Adrenal gland (tissue), 5 donors: ENCODE measurements around the gene LRP1B.

Experiments
- CTCF ChIP-seq, 6 experiments: fragments of 450-650 bp in 4 of 6; fragments of 200-600 bp in 2 of 6; sonication (generic) in 1 of 6; IDR thresholded peaks; 1 replicate in 5 of 6; 2 replicates in 1 of 6; pipeline versions ENCODE4 v1.5.1 to v1.8.0; 2016 to 2021; ENCODE audit warnings: antibody characterized with exemption in 6 of 6, mild to moderate bottlenecking in 2 of 6, moderate library complexity in 1 of 6
- POLR2A ChIP-seq, 2 donors: fragments of 450-650 bp; IDR thresholded peaks; one replicate each; pipeline ENCODE4 v1.6.1; 2017; ENCODE audit warnings: antibody characterized with exemption in 2 of 2, mild to moderate bottlenecking in 2 of 2, moderate library complexity in 1 of 2
- donor health status: DM: no; HTN: no; CAD: no.

- no peak for TF ChIP-seq POLR2A (IDR thresholded peaks at IDR 0.05)
- TF ChIP-seq CTCF (IDR thresholded peaks at IDR 0.05) = no peak
These were observed 1676.1 kb downstream of the LRP1B start for GRCh38 chr2:140454717-140455116.
